Endothelial cell of umbilical vein (primary cell): ENCODE results near the gene FLNB. TPM values are rescaled to one million over a fixed set of nuclear protein-coding genes. Genes with fewer than 3 reads are reported as not detected.

Experiments used
- BruUV-seq: library from RNA; stranded (reverse); fragments of 400-500 nt; replicated peaks from 2 replicates; lab custom pipeline; 2021; lab: Mats Ljungman, UMichigan
- CTCF ChIA-PET: fragments of 300-600, 350-600 bp; sonication (Branson Sonifier 250); formaldehyde crosslinking; loops from one replicate; lab custom pipeline; 2021; ENCODE audit warnings: antibody characterized with exemption, inconsistent platforms; lab: Charles Lee
- POLR2A ChIA-PET: fragments of 300-600, 350-600 bp; sonication (Branson Sonifier 250); formaldehyde crosslinking; loops from one replicate; lab custom pipeline; 2021; ENCODE audit warnings: antibody characterized with exemption, inconsistent platforms; lab: Charles Lee
- DNase-seq: peaks from one replicate; pipeline ENCODE4 v3.0.0-alpha.2; 2011; ENCODE audit warnings: low read depth, low spot score
- FAIRE-seq: peaks from 2 replicates; lab custom pipeline; 2011; peaks lifted over from hg19 to GRCh38; lab: Jason Lieb, UNC
- H2AFZ ChIP-seq: 2 replicates; pipeline ENCODE4 v1.6.0; 2012; ENCODE audit warnings: low read depth, low read length, control low read depth, inconsistent platforms
- H3K27ac ChIP-seq: 2 replicates; pipeline ENCODE4 v1.5.1; 2011; ENCODE audit warnings: low read depth, mild to moderate bottlenecking, control low read depth, low read length, moderate library complexity; ENCODE audit not compliant: insufficient read depth
- H3K27me3 ChIP-seq, 2 experiments: 2 replicates each; pipeline versions ENCODE4 v1.6.0 to v1.6.1; 2011; ENCODE audit warnings: low read length in 2 of 2, mixed read lengths in 1 of 2; ENCODE audit not compliant: control insufficient read depth in 2 of 2, insufficient read depth in 2 of 2
- H3K36me3 ChIP-seq, 2 experiments: 2 replicates in 1 of 2; 3 replicates in 1 of 2; pipeline ENCODE4 v1.5.1; 2011; ENCODE audit warnings: low read length in 2 of 2, mild to moderate bottlenecking in 1 of 2, moderate library complexity in 1 of 2; ENCODE audit not compliant: control insufficient read depth in 2 of 2, insufficient read depth in 2 of 2; ENCODE audit errors: extremely low read depth in 1 of 2
- H3K4me1 ChIP-seq: 3 replicates; pipeline ENCODE4 v1.5.1; 2011; ENCODE audit warnings: mild to moderate bottlenecking, low read length; ENCODE audit not compliant: control insufficient read depth, insufficient read depth; ENCODE audit errors: extremely low read depth
- H3K4me2 ChIP-seq: 2 replicates; pipeline ENCODE4 v1.6.1; 2011; ENCODE audit warnings: low read length, control low read depth, mixed read lengths; ENCODE audit not compliant: insufficient read depth
- H3K4me3 ChIP-seq, 3 experiments: fragments of 200-600 bp in 1 of 3; sonication (generic), shearing (Covaris generic) in 1 of 3; replicated peaks in 1 of 3; 2 replicates each; pipeline ENCODE4 v1.5.1; 2011 to 2016; ENCODE audit warnings: control low read depth in 3 of 3, low read length in 3 of 3, mild to moderate bottlenecking in 2 of 3, inconsistent platforms in 1 of 3, low read depth in 1 of 3, moderate library complexity in 1 of 3; ENCODE audit not compliant: insufficient read depth in 1 of 3
- H3K79me2 ChIP-seq: 2 replicates; pipeline ENCODE4 v1.6.0; 2012; ENCODE audit warnings: low read length, inconsistent platforms; ENCODE audit not compliant: control insufficient read depth, insufficient read depth
- H3K9ac ChIP-seq: replicated peaks from 2 replicates; pipeline ENCODE3; 2011; ENCODE audit warnings: low read length, control low read depth; ENCODE audit not compliant: insufficient read depth; ENCODE audit errors: extremely low read depth
- H3K9me1 ChIP-seq: replicated peaks from 3 replicates; pipeline ENCODE4 v1.6.0; 2011; ENCODE audit warnings: mild to moderate bottlenecking, low read length; ENCODE audit not compliant: control insufficient read depth, insufficient read depth; ENCODE audit errors: extremely low read depth
- H3K9me3 ChIP-seq: replicated peaks from 2 replicates; pipeline ENCODE4 v1.5.1; 2012; ENCODE audit warnings: low read length, inconsistent platforms; ENCODE audit not compliant: control insufficient read depth, insufficient read depth
- H4K20me1 ChIP-seq: replicated peaks from 2 replicates; pipeline ENCODE3; 2011; ENCODE audit warnings: mild to moderate bottlenecking, low read length; ENCODE audit not compliant: control insufficient read depth, insufficient read depth; ENCODE audit errors: extremely low read depth
- CTCF ChIP-seq, 2 donors: IDR thresholded peaks; 1 replicate in 1 of 2; 2 replicates in 1 of 2; pipeline ENCODE4 v1.5.1; 2011; ENCODE audit warnings: low read length in 2 of 2, mild to moderate bottlenecking in 2 of 2, moderate library complexity in 2 of 2, control low read depth in 1 of 2, inconsistent platforms in 1 of 2, low read depth in 1 of 2; ENCODE audit not compliant: insufficient read depth in 1 of 2; ENCODE audit errors: extremely low read depth in 1 of 2
- FOS ChIP-seq: IDR thresholded peaks from 2 replicates; pipeline ENCODE4 v1.6.1; 2011; ENCODE audit warnings: mild to moderate bottlenecking, low read length, moderate library complexity, borderline replicate concordance; ENCODE audit not compliant: insufficient read depth
- GATA2 ChIP-seq: IDR thresholded peaks from 2 replicates; pipeline ENCODE4 v1.7.0; 2011; ENCODE audit warnings: low read depth, mild to moderate bottlenecking, moderate library complexity, mixed read lengths, low read length; ENCODE audit not compliant: insufficient read length, insufficient read depth
- JUN ChIP-seq: IDR thresholded peaks from 2 replicates; pipeline ENCODE4 v1.6.1; 2011; ENCODE audit warnings: borderline replicate concordance, low read depth; ENCODE audit not compliant: insufficient read length, insufficient read depth
- MYC ChIP-seq: IDR thresholded peaks from one replicate; pipeline ENCODE4 v1.6.1; 2011; ENCODE audit warnings: mild to moderate bottlenecking, low read depth, low read length
- POLR2AphosphoS5 ChIP-seq: IDR thresholded peaks from 2 replicates; pipeline ENCODE4 v1.6.1; 2012; ENCODE audit warnings: low read depth, mild to moderate bottlenecking, control low read depth, low read length, moderate library complexity; ENCODE audit not compliant: insufficient read depth
- dilution Hi-C: fragments of 300-500 bp; cut with MboI; formaldehyde crosslinking; loops from one replicate; pipeline ENCODE4 v1.15.0; 2019; ENCODE audit warnings: low sequenced_read_pairs; ENCODE audit not compliant: extremely low pct_ligation_motif_present
- intact Hi-C: fragments of 100-400 bp; cut with micrococcal nuclease; formaldehyde crosslinking; loops from one replicate; pipeline ENCODE4 v1.10.0; 2022
- polyA plus RNA-seq, 4 experiments: library from polyadenylated mRNA; depleted of rRNA in 3 of 4; stranded (reverse) in 3 of 4; unstranded in 1 of 4; fragments of >200 nt; gene quantifications; 2 replicates each; pipeline versions ENCODE4 v1.2.1 to v1.2.3, GENCODE V29; 2011 to 2012; ENCODE audit warnings: missing spikeins in 1 of 4
- total RNA-seq: library from RNA; stranded (reverse); gene quantifications from 2 replicates; pipeline ENCODE4 v1.2.3, GENCODE V29; 2021

FLNB gene
- total and polyA plus RNA-seq, 2 donors (not counting 3 experiments of a cell fraction or from before 2014, with no cell fraction given), result 479 to 670 TPM

- peaks cover 47% of the 10 kb centered on the region for H3K4me1 ChIP-seq
- DNase-seq (peak; percentile 86), FAIRE-seq (peak; percentile 87)
- no peaks in the 10 kb centered on the region for H4K20me1 ChIP-seq
- H2AFZ ChIP-seq, result peak overlapping the region; percentile 53
- peak overlapping the region; percentile 42 for H3K4me2 ChIP-seq
- H3K27ac ChIP-seq, result peak overlapping the region; percentile 94
- dilution Hi-C loops (no loop called here), intact Hi-C loops (loop anchor here (1.0 to 5.0 kb wide), 5 partner anchors 8 to 187 kb away; no protein-coding TSS in a partner anchor)
- CTCF ChIA-PET, result interaction anchor here (1.1 to 2.0 kb wide), 3 partner anchors 30 to 109 kb away, joined by 3 to 13 read pairs (median 5); partner anchors contain the start of gene FLNB
- POLR2A ChIA-PET, result interaction anchor here (0.8 to 1.4 kb wide), 2 partner anchors 22 to 23 kb away, joined by 3 to 5 read pairs; no protein-coding TSS in a partner anchor
- H3K36me3 ChIP-seq, result no peaks in the 10 kb centered on the region
- H3K9me1 ChIP-seq, result no peaks in the 10 kb centered on the region
- peak overlapping the region; percentile 72 for H3K9ac ChIP-seq
- H3K4me3 ChIP-seq, result no peak overlapping the region
- no TSS peak for BruUV-seq
- no peaks in the 10 kb centered on the region for H3K27me3 ChIP-seq
- no peaks in the 10 kb centered on the region for H3K9me3 ChIP-seq
- peak; percentile 94 for TF ChIP-seq POLR2AphosphoS5
- TF ChIP-seq FOS, result peak; percentile 97
- peak; percentile 93 for TF ChIP-seq JUN
- no peak for TF ChIP-seq CTCF (IDR thresholded peaks at IDR 0.05; ENCODE audit: extremely low read depth in 1 of 2, insufficient read depth in 1 of 2, low read depth in 1 of 2, low read length in 2 of 2)
- peak; percentile 90 for TF ChIP-seq GATA2
- TF ChIP-seq MYC, result peak; percentile 72
- no peaks in the 10 kb centered on the region for H3K79me2 ChIP-seq
Measured at GRCh38 chr3:57974796-57975388, 33.3 kb upstream of the FLNB start.
